PC-9 (cell line): ENCODE results near the gene DIP2C.

ENCODE experiments used
- CTCF ChIP-seq: fragments of 200-600 bp; sonication (generic); conservative IDR thresholded peaks from 2 replicates; pipeline ENCODE4 v1.6.1; 2017; ENCODE audit warnings: mixed run types, antibody characterized with exemption, mild to moderate bottlenecking, moderate library complexity
- EZH2 ChIP-seq: fragments of 200-600 bp; sonication (generic); IDR thresholded peaks from 2 replicates; pipeline ENCODE4 v1.8.0; 2017; ENCODE audit warnings: antibody characterized with exemption, low read depth

- TF ChIP-seq CTCF (no peak), EZH2 (no peak)
Observed at GRCh38 chr10:628386-629045, 61.0 kb downstream of the DIP2C start.
